T1000 (cell line): Measurements from ENCODE around the gene SLC39A2.
"Not testable (repeated sequence)": the region's sequence is repeated elsewhere in the genome, so short reads cannot be mapped to it uniquely, and the experiment has no call there.

Source experiments
- DNase-seq: peaks from one replicate; lab custom pipeline; 2025; ENCODE audit warnings: mixed read lengths; lab: John Stamatoyannopoulos, UW

The SLC39A2 gene

DNA sequence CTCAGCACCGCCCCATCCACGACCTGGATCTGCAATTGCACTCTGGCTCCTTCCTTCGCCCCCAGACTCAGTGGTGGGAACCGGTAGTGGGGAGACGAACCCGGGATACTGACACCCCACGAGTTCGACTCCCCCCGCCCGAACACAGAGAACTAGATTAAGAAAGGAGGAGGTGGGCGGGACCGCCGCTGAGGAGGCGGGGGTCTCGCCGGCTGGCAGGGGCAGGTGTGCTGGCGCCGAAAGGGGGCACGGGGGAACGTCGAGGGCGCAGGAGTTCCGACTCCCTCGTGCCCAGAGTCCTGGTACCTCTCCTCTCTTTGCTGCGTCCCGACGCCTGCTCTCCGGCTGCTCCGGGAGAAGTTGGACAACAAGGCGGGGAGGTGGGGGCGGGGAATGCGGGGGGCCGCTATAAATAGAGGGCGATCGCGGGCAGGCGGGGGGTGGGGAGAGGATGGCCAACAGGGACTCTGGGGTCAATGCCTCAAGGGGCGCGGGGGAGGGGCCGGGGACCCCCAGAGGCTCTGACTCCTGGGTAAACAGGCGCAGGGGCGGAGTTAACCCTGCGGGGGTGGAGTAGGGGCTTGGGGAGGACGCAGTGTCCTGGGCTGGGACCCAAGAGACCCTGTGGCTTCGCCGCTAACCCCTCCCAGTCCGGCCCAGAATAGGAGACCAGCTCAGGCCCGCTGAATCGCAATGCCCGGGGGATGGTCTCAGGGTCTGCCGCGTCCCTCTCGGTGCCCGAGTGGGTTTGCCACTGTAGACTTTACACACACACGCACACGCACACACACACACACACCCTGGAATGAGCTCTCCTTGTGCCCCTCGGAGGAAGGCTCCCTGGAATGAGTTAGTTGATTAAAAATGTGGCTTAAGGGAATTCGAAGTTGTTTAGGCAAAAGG lies 26.5 kb downstream of the SLC39A2 start:
- DNase-seq = no peak

DNA sequence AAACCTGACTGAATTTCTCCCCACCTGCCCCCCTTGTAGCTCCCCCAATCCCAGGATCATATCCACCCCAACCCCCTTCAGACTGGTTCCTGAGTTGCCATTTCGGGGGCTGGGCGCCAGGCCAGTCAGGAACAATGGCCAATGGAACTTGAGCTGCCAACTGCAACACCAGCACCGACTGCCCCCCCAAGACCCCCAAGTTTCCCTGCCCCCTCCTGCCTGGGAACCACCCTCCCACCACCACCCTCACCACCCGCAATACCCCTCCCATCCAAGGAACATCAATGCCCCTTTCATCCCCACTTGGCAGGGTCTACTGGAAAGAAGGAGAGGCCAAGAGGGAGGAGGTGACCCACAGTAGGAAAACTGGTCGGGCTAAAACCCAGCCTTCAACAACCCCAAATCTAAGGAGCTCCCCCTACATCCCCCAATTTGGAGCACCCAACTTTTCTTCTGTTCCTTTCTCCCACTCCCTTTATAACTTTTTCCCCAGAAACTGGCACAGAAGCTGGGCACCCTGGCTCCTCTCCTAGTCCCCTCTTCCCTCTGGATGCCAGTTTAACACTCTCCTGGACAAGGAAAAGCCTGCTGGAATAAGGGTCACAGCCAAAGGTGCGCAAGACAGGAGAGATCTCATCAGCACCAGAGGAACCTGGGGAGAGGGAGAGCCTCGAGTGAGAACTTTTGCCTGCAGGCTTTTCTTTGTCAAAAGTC lies 27.3 kb downstream of the SLC39A2 start:
- no peak for DNase-seq

DNA sequence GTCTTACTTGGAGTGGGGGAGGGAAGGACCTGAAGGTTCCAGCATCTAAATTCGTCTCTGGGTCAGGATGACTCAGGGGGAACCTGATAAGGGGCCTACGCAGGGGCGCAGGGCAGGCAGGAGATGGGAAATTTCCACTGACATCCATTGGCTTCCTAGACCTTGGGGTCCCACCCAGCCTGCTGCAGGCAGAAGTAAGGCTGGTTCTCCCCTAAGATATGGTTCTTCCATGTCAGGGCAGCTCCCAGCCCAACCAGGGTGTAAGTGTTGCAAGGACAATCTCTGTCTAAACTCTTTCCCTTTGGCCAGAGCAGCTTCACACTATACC lies 27.9 kb downstream of the SLC39A2 start:
- DNase-seq = no peak

DNA sequence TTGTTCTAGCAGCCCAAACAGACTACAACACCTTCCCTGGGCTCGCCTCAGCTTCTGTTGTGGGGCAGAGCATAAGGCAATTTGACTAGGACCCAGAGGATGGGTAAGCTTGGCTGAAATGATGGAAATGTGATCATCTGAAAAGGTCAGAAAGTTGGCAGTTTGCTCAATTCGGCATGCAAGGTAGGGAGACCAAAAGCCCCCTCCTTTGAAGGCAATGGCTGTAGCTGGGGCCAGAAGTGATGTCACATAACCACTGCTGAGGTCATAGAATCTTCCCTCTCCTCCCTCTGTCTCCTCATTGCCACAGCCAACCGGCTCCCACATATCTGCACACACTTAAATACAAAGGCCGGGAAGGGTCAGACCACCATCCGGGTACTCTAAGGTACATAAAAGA lies 30.8 kb downstream of the SLC39A2 start, which contains the start of gene TPPP2:
Gene TPPP2 (plus strand): TSS at position 301 of the 400 bp plus-strand sequence. CDS start 365 bp downstream, outside the sequence.
- no peak for DNase-seq

DNA sequence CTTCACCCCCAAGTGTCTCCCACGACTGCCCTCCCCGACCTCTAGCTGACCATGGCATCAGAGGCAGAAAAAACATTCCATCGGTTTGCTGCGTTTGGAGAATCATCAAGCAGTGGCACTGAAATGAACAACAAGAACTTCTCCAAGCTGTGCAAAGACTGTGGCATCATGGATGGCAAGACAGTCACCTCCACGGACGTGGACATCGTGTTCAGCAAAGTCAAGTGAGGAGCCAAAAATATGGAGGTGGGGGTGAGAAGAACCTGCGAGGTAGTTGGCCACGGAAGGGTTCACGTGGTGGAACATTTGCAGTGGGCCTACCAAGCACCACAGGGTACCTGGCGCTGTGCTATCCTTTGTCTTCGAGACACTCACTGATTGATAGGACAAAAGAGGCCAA lies 31.4 kb downstream of the SLC39A2 start:
- DNase-seq = no peak

DNA sequence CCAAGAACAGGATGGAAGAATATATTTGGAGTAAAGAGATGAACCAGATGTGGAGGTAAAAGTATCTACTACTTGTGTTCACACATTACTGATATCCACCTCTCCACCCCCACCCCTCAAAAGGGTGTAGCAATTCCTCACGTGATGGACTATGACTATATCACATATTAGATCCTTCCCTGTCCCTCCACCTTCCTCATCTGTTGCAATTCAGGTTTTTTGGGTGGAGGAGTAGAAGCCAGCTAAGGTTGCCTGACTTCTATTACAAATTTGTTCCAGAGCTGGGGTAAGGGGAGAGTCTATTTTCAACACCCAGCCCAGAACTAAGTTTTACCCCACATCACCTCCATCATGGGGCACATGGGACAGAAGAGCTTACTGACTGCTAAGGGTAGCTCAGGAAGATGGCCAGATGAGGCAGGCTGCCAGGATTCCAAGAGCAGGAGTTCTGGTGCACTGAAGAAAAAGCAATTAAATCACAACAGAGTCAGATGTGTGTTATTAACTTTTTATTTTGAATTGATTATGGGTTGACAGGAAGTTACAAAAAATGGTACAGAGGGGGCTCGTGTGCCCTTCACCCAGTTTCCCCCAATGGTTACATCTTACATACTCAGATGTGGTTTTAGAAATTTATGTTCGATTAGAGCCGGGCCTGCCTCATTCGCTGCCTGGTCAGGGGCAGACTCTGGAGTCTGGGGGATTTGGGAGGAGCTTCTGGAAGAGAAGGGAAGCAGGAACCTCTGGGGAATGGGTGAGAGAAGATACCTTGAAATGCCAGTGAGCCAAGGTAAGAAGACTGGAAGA lies 33.4 kb downstream of the SLC39A2 start:
- no peak for DNase-seq

- DNase-seq = no peak
Observed at GRCh38 chr14:21033133-21033698, 34.1 kb downstream of the SLC39A2 start.

DNA sequence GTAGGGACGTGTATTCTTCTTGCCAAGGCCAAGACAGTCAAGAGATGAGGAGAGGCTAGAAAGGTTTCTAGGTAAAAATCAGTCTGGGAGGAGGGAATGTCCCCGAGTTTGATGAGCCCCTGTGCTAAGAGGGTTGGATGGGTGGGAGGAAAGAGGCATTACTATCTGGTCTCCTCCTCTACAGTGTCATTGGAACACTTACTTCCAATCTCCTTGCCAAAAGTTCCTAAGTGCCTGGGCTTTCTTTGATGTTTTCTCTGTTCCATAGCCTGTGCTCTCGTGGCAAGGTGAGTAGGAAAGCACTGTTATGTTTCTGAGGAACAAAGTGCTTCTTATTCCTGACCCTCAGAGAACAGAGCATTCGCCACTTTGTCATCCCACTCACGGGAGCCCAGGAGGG lies 35.6 kb downstream of the SLC39A2 start, which contains the start of gene RNASE13:
Gene RNASE13 (minus strand): TSS at position 101 of the 400 bp plus-strand sequence. CDS start 519 bp downstream, outside the sequence.
- DNase-seq = no peak

GRCh38 chr14:21036751-21037150 lies 37.7 kb downstream of the SLC39A2 start:
- no peak for DNase-seq

- no peak for DNase-seq
Observed at GRCh38 chr14:21037156-21037555, 38.1 kb downstream of the SLC39A2 start.

GRCh38 chr14:21038441-21039422 lies 39.6 kb downstream of the SLC39A2 start:
- no peak for DNase-seq

DNA sequence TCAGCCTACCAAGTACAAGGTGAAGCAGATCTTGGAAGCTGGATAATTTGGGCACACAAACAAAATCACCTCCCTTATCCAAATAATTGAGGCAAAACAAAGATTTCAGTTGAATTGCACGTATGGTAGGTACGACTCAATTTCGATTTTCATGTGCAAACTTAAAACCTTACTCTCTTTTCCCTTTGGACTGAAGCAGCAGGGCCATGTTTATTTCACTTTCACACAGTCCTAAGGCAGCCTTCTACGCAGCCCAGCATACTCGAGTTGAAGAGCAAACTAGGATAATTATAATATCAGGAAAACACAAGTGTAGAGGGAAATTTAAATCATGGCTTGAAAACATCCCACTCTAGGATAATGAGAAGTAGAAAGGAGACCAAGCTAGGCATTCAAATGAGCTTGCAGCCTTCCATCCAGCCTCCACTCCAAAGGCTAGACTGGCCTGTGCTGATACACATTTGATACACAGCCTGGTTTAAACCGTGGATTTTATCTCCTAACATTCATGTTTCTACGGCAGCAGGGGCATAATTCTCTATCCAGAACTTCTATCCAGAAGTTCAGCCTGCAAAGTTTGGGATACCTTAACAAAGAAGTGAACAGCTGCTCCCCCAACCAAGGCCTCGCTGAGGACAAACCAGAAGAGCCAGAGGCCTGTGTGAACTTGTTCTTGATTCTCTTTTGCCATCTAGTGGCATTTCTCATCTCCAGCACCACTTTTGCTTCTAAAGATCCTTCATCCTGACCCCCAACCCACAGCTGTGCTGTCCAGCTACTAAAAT lies 40.7 kb downstream of the SLC39A2 start:
- no peak for DNase-seq

GRCh38 chr14:21040370-21040925 lies 41.4 kb downstream of the SLC39A2 start:
- DNase-seq = no peak

DNA sequence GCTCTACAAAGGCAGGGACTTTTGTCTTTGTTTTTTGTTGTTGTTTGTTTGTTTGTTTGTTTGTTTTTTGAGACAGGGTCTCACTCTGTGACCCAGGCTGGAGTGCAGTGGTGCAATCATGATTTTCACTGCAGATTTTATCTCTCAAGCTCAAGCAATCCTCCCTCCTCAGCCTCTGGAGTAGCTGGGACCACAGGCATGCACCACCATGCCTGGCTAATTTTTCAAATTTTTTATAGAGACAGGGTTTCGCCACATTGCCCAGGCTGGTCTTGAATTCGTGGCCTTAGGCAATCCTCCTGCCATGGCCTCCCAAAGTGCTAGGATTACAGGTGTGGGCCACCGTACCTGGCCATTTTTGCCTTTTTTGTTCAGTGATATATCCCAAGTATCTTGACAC lies 41.8 kb downstream of the SLC39A2 start:
- not testable (repeated sequence) for DNase-seq

DNA sequence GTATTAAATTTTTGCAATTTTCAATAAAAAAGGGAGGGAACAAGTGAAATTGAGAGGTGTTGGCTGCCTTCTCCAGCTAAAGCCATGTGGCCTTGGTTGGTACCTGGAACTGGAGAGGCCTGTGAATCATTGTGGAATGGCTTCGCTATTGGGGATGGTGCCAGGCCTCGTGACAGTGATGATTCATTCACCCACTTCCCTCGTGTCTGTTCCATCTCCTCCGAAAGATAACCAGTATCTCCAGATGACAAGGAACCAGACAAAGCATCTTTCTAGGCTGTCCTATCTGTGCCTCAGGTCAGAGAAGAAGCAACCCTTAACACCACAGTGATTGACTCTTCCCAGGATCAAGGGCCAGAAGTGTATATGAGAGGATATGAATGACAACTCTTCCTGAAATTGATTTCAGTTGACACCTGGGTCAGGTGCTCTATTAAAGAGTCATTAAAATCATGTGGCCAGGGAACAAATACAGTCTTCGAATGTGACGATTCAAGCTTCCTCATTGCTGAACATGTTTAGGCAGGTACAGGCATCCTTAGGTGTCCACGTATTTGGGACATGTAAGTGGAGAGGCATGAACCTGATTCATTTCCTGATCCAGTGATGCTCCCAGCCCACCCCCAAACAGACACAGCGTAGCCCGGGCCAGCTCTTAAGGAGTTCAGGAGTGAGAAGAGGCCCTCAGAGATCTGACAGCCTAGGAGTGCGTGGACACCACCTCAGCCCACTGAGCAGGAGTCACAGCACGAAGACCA lies 42.8 kb downstream of the SLC39A2 start, which contains the start of gene RNASE7:
Gene RNASE7 (plus strand): TSS at position 687 of the 758 bp plus-strand sequence. CDS start 631 bp downstream, outside the sequence.
- no peak for DNase-seq

- DNase-seq = no peak
Observed at GRCh38 chr14:21042918-21043317, 43.8 kb downstream of the SLC39A2 start.

DNA sequence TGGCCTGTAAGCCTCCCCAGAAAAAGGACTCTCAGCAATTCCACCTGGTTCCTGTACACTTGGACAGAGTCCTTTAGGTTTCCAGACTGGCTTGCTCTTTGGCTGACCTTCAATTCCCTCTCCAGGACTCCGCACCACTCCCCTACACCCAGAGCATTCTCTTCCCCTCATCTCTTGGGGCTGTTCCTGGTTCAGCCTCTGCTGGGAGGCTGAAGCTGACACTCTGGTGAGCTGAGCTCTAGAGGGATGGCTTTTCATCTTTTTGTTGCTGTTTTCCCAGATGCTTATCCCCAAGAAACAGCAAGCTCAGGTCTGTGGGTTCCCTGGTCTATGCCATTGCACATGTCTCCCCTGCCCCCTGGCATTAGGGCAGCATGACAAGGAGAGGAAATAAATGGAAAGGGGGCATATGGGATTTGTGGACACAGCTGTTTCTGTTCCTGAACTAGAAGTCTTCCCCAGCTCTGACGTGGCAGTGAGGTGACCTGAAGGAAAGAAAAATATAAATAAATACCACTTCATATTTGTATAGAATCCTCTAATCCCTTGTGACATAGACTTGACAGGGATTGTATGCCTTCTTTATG lies 44.4 kb downstream of the SLC39A2 start:
- DNase-seq = no peak

DNA sequence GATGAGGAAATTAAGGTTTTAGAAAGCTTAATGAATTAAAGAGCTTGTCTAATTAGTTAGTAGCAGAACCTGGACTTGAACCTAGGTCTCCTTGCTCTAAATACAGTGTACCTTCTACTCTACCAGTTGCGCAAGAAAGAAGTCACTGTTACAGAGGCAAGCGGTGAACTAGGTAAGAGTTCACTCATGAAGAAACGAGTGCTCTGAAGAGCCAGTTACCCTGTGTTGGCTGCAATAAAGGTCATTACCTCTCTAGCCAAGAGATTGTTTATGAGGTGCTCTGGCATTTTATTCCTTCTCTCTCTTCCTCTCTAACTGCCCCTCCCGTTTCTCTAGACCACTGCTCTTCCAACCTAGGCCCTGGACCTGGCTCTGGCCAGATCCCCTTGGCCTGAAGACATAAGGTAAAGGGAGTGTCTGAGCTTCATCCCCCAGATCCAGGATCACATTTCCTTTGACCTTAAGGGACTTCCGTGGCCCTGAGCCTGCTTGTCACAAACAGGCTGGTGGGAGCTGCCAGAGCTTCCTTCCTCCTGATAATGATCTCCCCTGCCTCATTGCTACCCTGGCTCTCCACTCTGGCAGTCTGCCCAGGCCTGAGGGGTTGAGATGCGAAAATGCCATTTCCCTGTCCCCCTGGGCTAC lies 45.0 kb downstream of the SLC39A2 start:
- DNase-seq = no peak
